Calu3 (cell line): ENCODE results near the gene RPN1. TPM values are rescaled to one million over a fixed set of nuclear protein-coding genes. Genes with fewer than 3 reads are reported as not detected.
A peak's percentile ranks its signal among the peaks of the same experiment; 100 is the strongest.

ENCODE experiments used
- BruUV-seq: library from RNA; stranded (reverse); fragments of 400-500 nt; replicated peaks from 2 replicates; lab custom pipeline; 2021; lab: Mats Ljungman, UMichigan
- CTCF ChIA-PET: fragments of 300-600 bp; sonication (Branson Sonifier 250); formaldehyde crosslinking; loops from one replicate; lab custom pipeline; 2022; ENCODE audit warnings: antibody characterized with exemption; lab: Charles Lee
- DNase-seq: peaks from one replicate; pipeline ENCODE4 v3.0.0; 2022
- H3K27ac Mint-ChIP-seq: one replicate; pipeline ENCODE4 v1.8.0; 2022; ENCODE audit warnings: mixed read lengths; ENCODE audit not compliant: unreplicated experiment
- H3K27me3 Mint-ChIP-seq: one replicate; pipeline ENCODE4 v1.8.0; 2022; ENCODE audit warnings: mixed read lengths; ENCODE audit not compliant: unreplicated experiment
- H3K36me3 Mint-ChIP-seq: one replicate; pipeline ENCODE4 v1.8.0; 2022; ENCODE audit warnings: mild to moderate bottlenecking, moderate library complexity, mixed read lengths; ENCODE audit not compliant: insufficient read depth, unreplicated experiment
- H3K4me1 Mint-ChIP-seq: one replicate; pipeline ENCODE4 v1.8.0; 2022; ENCODE audit warnings: mild to moderate bottlenecking, low read depth, mixed read lengths; ENCODE audit not compliant: unreplicated experiment
- H3K4me3 Mint-ChIP-seq: one replicate; pipeline ENCODE4 v1.8.0; 2022; ENCODE audit warnings: mild to moderate bottlenecking, low read depth, moderate library complexity, mixed read lengths; ENCODE audit not compliant: unreplicated experiment
- H3K9me3 Mint-ChIP-seq: one replicate; pipeline ENCODE4 v1.8.0; 2022; ENCODE audit warnings: low read depth, mixed read lengths; ENCODE audit not compliant: unreplicated experiment
- intact Hi-C: fragments of 100-400 bp; cut with micrococcal nuclease; formaldehyde crosslinking; loops from one replicate; pipeline ENCODE4 v1.10.0; 2022; ENCODE audit not compliant: unreplicated experiment
- total RNA-seq: library from RNA; stranded (reverse); gene quantifications from 2 replicates; pipeline ENCODE4 v1.2.3, GENCODE V29; 2022
- TF ChIP-seq, protein P1 (sequence below): fragments of 200-600 bp; IDR thresholded peaks from one replicate; pipeline ENCODE4 v1.8.0; 2022; ENCODE audit warnings: antibody characterized with exemption; ENCODE audit not compliant: unreplicated experiment

The RPN1 gene
- total RNA-seq, 1 experiment from 2014 or later, result 474 TPM

DNA sequence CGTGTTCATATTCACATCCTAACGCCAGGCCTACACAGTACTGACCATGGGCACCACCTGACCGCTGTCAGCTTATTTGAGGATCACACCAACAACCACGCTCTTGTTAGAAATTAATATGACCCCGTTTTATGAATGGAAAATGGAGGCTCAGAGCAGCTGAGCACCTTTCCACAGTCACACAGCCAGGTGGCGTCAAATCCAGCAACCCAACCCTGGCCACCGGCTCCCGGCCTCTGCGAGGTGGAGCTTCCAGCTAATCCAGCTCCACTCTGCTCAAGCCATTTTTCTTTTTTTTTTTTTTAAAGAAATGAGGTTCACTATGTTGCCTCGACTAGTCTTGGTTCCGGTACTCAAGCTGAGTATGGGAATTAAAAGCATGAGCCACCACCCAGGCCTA is 41.3 kb downstream of the RPN1 start:
- CTCF ChIA-PET, result interaction anchor here (0.6 to 4.4 kb wide), 7 partner anchors 13 to 184 kb away, joined by 3 to 26 read pairs (median 5); no protein-coding TSS in a partner anchor
- Mint-ChIP-seq H3K27ac (no peak overlapping the region), H3K4me3 (no peak overlapping the region), H3K4me1 (no peaks in the 10 kb centered on the region), H3K27me3 (no peaks in the 10 kb centered on the region), H3K36me3 (peaks cover 34% of the 10 kb centered on the region), H3K9me3 (no peaks in the 10 kb centered on the region)
- intact Hi-C loops, result loop anchor here (5.0 kb wide), 2 partner anchors 192 to 597 kb away; no protein-coding TSS in a partner anchor
- TF ChIP-seq, protein P1, sequence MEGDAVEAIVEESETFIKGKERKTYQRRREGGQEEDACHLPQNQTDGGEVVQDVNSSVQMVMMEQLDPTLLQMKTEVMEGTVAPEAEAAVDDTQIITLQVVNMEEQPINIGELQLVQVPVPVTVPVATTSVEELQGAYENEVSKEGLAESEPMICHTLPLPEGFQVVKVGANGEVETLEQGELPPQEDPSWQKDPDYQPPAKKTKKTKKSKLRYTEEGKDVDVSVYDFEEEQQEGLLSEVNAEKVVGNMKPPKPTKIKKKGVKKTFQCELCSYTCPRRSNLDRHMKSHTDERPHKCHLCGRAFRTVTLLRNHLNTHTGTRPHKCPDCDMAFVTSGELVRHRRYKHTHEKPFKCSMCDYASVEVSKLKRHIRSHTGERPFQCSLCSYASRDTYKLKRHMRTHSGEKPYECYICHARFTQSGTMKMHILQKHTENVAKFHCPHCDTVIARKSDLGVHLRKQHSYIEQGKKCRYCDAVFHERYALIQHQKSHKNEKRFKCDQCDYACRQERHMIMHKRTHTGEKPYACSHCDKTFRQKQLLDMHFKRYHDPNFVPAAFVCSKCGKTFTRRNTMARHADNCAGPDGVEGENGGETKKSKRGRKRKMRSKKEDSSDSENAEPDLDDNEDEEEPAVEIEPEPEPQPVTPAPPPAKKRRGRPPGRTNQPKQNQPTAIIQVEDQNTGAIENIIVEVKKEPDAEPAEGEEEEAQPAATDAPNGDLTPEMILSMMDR, result no peak
- no TSS peak for BruUV-seq
- no peak for DNase-seq

DNA sequence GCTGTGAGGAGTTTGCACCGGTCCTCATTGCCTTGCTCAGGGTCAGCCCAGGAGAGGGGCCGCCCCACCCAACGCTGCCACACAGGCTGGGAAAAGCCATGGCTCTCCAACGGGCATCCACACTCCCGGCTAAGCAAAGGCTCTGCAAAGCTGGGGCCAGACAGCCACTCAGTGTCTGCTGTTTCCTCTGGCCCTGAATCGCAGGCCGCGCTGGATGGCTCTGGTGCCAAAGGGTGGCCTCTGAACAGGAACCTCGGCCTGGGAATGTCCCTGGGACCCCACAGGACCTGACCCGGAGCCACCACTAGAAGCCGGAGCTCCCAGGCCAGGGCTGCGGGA is 42.9 kb downstream of the RPN1 start:
- BruUV-seq, result no TSS peak
- intact Hi-C loops, result loop anchor here (5.0 kb wide), 2 partner anchors 190 to 595 kb away; no protein-coding TSS in a partner anchor

DNA sequence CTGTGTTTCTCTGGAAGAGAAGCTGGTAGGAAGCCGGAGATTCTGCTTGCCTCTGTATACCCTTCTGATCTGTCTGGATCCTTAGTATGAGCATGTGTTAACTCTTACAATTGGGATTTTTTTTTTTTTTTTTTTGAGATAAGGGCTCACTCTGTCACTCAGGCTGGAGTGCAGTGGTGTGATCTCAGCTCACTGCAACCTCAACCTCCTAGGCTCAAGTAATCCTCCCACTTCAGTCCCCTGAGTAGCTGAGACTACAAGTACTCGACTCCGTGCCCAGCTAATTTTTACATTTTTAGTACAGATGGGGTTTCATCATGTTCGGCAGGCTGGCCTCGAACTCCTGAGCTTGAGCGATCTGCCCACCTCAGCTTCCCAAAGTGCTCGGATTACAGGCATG is 44.5 kb downstream of the RPN1 start:
- no peaks in the 10 kb centered on the region for H3K9me3 Mint-ChIP-seq
- intact Hi-C loops, result loop anchor here (5.0 kb wide), 2 partner anchors 189 to 594 kb away; no protein-coding TSS in a partner anchor
- TF ChIP-seq, protein P1, result no peak
- BruUV-seq, result no TSS peak
- H3K4me1 Mint-ChIP-seq, result no peaks in the 10 kb centered on the region
- no peaks in the 10 kb centered on the region for H3K27me3 Mint-ChIP-seq
- H3K36me3 Mint-ChIP-seq, result peaks cover 18% of the 10 kb centered on the region
- no peak overlapping the region for H3K4me3 Mint-ChIP-seq
- CTCF ChIA-PET, result interaction anchor here (1.4 to 4.4 kb wide), 2 partner anchors 10 to 435 kb away, joined by 6 to 26 read pairs; no protein-coding TSS in a partner anchor
- no peak overlapping the region for H3K27ac Mint-ChIP-seq
- no peak for DNase-seq

More for the DNA sequence above, 42.9 kb downstream of the RPN1 start:
- CTCF ChIA-PET, result interaction anchor here (0.6 to 4.4 kb wide), 9 partner anchors 10 to 184 kb away, joined by 3 to 26 read pairs (median 5); no protein-coding TSS in a partner anchor
- H3K4me3 Mint-ChIP-seq, result peak overlapping the region; percentile 55
- no peak overlapping the region for H3K27ac Mint-ChIP-seq
- H3K36me3 Mint-ChIP-seq, result peaks cover 25% of the 10 kb centered on the region
- H3K27me3 Mint-ChIP-seq, result no peaks in the 10 kb centered on the region
- H3K4me1 Mint-ChIP-seq, result no peaks in the 10 kb centered on the region
- H3K9me3 Mint-ChIP-seq, result no peaks in the 10 kb centered on the region
- DNase-seq, result no peak
- TF ChIP-seq, protein P1, result no peak

DNA sequence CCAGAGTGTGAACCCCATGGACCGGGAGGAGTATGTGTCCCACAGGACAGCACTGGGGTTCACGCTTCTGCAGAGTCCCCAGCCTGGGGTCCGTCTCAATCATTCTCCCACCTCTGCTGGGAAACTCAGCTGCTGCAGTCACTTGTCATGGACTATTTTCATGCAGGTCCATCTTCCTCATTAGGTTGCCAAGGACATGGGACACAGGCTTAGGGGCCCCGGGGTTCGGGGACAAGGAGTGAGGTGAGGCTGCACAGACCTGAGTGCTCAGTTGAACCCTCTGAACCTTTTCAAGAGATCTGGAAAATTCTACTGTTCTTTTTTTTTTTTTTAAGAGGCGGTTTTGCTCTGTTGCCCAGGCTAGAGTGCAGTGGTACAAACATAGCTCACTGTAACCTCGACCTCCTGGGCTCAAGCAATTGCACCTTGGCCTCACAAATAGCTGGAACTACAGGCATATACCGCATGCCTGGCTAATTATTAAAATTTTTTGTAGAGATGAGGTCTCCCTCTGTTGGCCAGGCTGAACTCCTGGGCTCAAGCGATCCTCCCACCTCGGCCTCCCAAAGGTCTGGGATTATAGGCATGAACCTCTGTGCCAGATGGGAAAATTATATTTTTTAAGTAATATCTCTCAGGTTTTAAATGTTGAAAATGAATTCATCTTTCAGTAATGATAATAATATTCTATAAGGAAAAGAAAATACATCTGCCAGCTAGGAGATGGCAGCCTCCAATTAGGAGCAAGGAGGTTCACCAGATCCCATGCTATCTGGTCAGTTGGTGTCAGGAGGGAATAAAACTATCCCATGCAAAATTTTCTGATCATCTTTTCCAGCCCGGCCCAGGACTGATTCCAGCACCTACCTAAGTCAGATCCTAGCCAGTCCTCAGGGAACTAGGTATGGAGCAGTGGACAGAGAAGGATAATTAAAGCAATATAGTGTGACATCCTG is 45.2 kb downstream of the RPN1 start:
- BruUV-seq, result no TSS peak
- intact Hi-C loops, result loop anchor here (5.0 kb wide), 2 partner anchors 188 to 593 kb away; no protein-coding TSS in a partner anchor
- Mint-ChIP-seq H3K4me3 (no peak overlapping the region), H3K36me3 (peaks cover 19% of the 10 kb centered on the region), H3K27ac (no peak overlapping the region), H3K9me3 (no peaks in the 10 kb centered on the region), H3K27me3 (no peaks in the 10 kb centered on the region), H3K4me1 (no peaks in the 10 kb centered on the region)
- CTCF ChIA-PET, result interaction anchor here (1.3 to 4.4 kb wide), 3 partner anchors 9 to 435 kb away, joined by 6 to 26 read pairs (median 6); no protein-coding TSS in a partner anchor
- no peak for DNase-seq
- TF ChIP-seq, protein P1, result peak; percentile 24
